GM19099 (cell line): ENCODE data around the gene MAD1L1.

Experiments
- POLR2A ChIP-seq: IDR thresholded peaks from 3 replicates; pipeline ENCODE4 v1.6.1; 2011; ENCODE audit warnings: low read depth; ENCODE audit not compliant: insufficient read length; ENCODE audit errors: extremely low read depth

The MAD1L1 gene

GRCh38 chr7:2002561-2003450 is 229.9 kb downstream of the MAD1L1 start:
- no peak for TF ChIP-seq POLR2A

GRCh38 chr7:2001601-2002442 is 230.9 kb downstream of the MAD1L1 start:
- no peak for TF ChIP-seq POLR2A

- no peak for TF ChIP-seq POLR2A
Measured at GRCh38 chr7:2000746-2001321, 231.9 kb downstream of the MAD1L1 start.

GRCh38 chr7:2000153-2000687 is 232.5 kb downstream of the MAD1L1 start:
- no peak for TF ChIP-seq POLR2A

GRCh38 chr7:1999278-1999984 is 233.3 kb downstream of the MAD1L1 start:
- no peak for TF ChIP-seq POLR2A

- no peak for TF ChIP-seq POLR2A
Measured at GRCh38 chr7:1998146-1998545, 234.6 kb downstream of the MAD1L1 start.

GRCh38 chr7:1997537-1998076 is 235.1 kb downstream of the MAD1L1 start:
- no peak for TF ChIP-seq POLR2A

GRCh38 chr7:1996816-1997215 is 235.9 kb downstream of the MAD1L1 start:
- no peak for TF ChIP-seq POLR2A

- TF ChIP-seq POLR2A = no peak
Measured at GRCh38 chr7:1995426-1995825, 237.3 kb downstream of the MAD1L1 start.

GRCh38 chr7:1994931-1995330 is 237.8 kb downstream of the MAD1L1 start:
- TF ChIP-seq POLR2A = no peak

GRCh38 chr7:1993776-1994740 is 238.7 kb downstream of the MAD1L1 start:
- no peak for TF ChIP-seq POLR2A

- no peak for TF ChIP-seq POLR2A
Measured at GRCh38 chr7:1993031-1993695, 239.6 kb downstream of the MAD1L1 start.

GRCh38 chr7:1992554-1992953 is 240.2 kb downstream of the MAD1L1 start:
- no peak for TF ChIP-seq POLR2A
